ENCODE measurements around the gene HMGB2. TPM values are rescaled to one million over a fixed set of nuclear protein-coding genes. Genes with fewer than 3 reads are reported as not detected.

The HMGB2 gene
- total RNA-seq, 4 donors from 2014 or later = 9.4 to 34.9 (median 29.1) TPM

- in situ Hi-C loops (cut with MboI; ENCODE audit: low pct_ligation_motif_present in 1 of 4, low pct_unique_long_range_greater_than_20kb in 1 of 4, low sequenced_read_pairs in 3 of 4) = loop anchor here in 3 of 4 donors (5.0 to 10.0 kb wide), 2 partner anchors 97 to 99 kb away; no protein-coding TSS in a partner anchor
- H3K27ac ChIP-seq = no peak overlapping the region
- no peak for DNase-seq
Measured at GRCh38 chr4:173318240-173318639, 15.9 kb downstream of the HMGB2 start.

DNA sequence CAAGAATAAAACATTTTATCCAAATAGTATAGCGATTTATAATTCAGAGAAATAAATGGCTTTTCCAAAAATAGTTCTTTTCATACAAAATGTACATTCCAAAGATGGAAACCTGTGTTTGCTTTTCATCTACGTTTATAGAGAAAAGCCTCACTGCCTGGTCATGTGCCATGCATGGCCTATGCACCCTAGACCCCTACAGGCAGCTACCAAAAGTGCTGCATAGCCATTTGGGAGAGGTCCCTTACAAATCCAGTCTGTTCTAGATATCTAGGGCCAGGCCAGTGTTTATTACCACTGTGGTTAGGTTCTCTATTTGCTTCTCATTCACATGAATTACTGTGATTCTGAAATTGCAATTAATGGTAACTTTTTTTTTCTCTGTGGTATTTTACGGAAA lies 17.2 kb downstream of the HMGB2 start:
- no peak for TF ChIP-seq EP300 (IDR thresholded peaks at IDR 0.05; ENCODE audit: low read depth)
- TF ChIP-seq POLR2A (IDR thresholded peaks at IDR 0.05) = no peak
- no peak for TF ChIP-seq POLR2AphosphoS5 (IDR thresholded peaks at IDR 0.05)
- no peak for TF ChIP-seq CTCF (IDR thresholded peaks at IDR 0.05)
- Histone ChIP-seq H3K27ac (no peak overlapping the region), H3K4me3 (no peak overlapping the region), H3K27me3 (no peaks in the 10 kb centered on the region), H3K36me3 (peaks cover 0 to 8% (median 0%) of the 10 kb centered on the region in 4 donors), H3K9me3 (no peaks in the 10 kb centered on the region), H3K4me1 (no peaks in the 10 kb centered on the region)
- DNase-seq = no peak
- intact Hi-C loops (cut with DNase I; ENCODE audit: low total_unique reads) = loop anchor here (5.0 kb wide), 1 partner anchor 100 kb away; no protein-coding TSS in a partner anchor
- 81 to 89% methylated on average over 3 of the region's 3 CpGs for WGBS, 2 donors (ENCODE audit: low coverage in 1 of 2)
- in situ Hi-C loops (cut with MboI; ENCODE audit: low pct_ligation_motif_present in 1 of 4, low pct_unique_long_range_greater_than_20kb in 1 of 4, low sequenced_read_pairs in 3 of 4) = loop anchor here in 3 of 4 donors (5.0 to 10.0 kb wide), 2 partner anchors 98 to 100 kb away; no protein-coding TSS in a partner anchor

More at GRCh38 chr4:173318240-173318639, 15.9 kb downstream of the HMGB2 start:
- H3K27me3 ChIP-seq = no peaks in the 10 kb centered on the region
- no peaks in the 10 kb centered on the region for H3K9me3 ChIP-seq
- H3K4me1 ChIP-seq = no peaks in the 10 kb centered on the region
- intact Hi-C loops (cut with DNase I; ENCODE audit: low total_unique reads) = loop anchor here (5.0 kb wide), 1 partner anchor 99 kb away; no protein-coding TSS in a partner anchor
- H3K36me3 ChIP-seq = peaks cover 0 to 16% (median 0%) of the 10 kb centered on the region in 4 donors
- no peak overlapping the region for H3K4me3 ChIP-seq
- TF ChIP-seq CTCF (IDR thresholded peaks at IDR 0.05) (no peak), EP300 (IDR thresholded peaks at IDR 0.05; ENCODE audit: low read depth) (no peak), POLR2A (IDR thresholded peaks at IDR 0.05) (no peak), POLR2AphosphoS5 (IDR thresholded peaks at IDR 0.05) (no peak)

DNA sequence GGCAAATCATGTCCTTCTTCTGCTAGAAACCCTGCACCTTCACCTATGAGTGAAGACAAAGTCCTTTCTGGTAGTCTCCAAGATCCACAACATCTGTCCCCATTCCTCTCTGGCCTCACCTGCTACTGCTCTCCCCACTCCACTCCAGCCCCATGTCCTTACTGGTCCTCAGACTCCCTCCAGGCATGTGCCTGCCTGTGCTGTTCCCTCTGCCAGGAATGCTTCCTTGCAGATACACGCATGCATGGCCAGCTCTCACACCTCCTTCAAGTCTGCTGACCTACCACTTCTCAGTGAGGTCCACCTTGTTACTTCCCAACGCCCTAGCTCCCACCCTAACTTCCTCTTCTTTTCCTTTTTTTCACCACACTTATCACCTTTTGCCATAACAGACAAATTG lies 18.1 kb downstream of the HMGB2 start:
- in situ Hi-C loops (cut with MboI; ENCODE audit: low pct_ligation_motif_present in 1 of 4, low pct_unique_long_range_greater_than_20kb in 1 of 4, low sequenced_read_pairs in 3 of 4) (loop anchor here in 3 of 4 donors (5.0 to 10.0 kb wide), 2 partner anchors 99 to 101 kb away; no protein-coding TSS in a partner anchor), intact Hi-C loops (cut with DNase I; ENCODE audit: low total_unique reads) (loop anchor here (5.0 kb wide), 1 partner anchor 101 kb away; no protein-coding TSS in a partner anchor)
- TF ChIP-seq POLR2A (IDR thresholded peaks at IDR 0.05) (no peak), EP300 (IDR thresholded peaks at IDR 0.05; ENCODE audit: low read depth) (no peak), POLR2AphosphoS5 (IDR thresholded peaks at IDR 0.05) (no peak), CTCF (IDR thresholded peaks at IDR 0.05) (no peak)
- H3K36me3 ChIP-seq = peaks cover 0 to 4% (median 0%) of the 10 kb centered on the region in 4 donors
- H3K4me1 ChIP-seq = no peaks in the 10 kb centered on the region
- H3K27ac ChIP-seq = no peak overlapping the region
- no peak for DNase-seq
- H3K9me3 ChIP-seq = no peaks in the 10 kb centered on the region
- WGBS, 2 donors (ENCODE audit: low coverage in 1 of 2) = 60 to 93% methylated on average over 1 to 2 of the region's 2 CpGs
- no peak overlapping the region for H3K4me3 ChIP-seq
- no peaks in the 10 kb centered on the region for H3K27me3 ChIP-seq

DNA sequence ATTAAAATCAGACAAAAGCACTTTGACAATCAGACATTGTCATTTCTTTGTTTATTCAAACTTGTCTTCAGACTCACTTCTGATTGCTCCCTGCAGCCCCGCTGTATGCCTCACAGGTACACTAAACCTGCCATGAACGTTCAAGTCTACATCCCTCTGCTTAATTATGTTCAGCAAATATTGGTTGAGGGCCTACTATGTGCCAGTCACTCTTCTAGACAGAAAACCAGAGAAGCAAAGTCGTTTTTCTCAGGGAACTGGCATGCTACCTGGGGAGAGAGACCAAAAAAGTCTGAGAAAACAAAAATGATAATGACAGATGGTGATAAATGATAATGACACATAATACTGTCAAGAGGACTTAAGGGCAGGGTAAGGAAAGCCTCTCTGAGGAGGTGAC lies 19.4 kb downstream of the HMGB2 start:
- H3K4me1 ChIP-seq = no peaks in the 10 kb centered on the region
- DNase-seq = no peak
- 85 to 90% methylated on average over 3 of the region's 3 CpGs for WGBS, 2 donors (ENCODE audit: low coverage in 1 of 2)
- in situ Hi-C loops (cut with MboI; ENCODE audit: low pct_ligation_motif_present in 1 of 4, low pct_unique_long_range_greater_than_20kb in 1 of 4, low sequenced_read_pairs in 3 of 4) (loop anchor here (5.0 to 10.0 kb wide), 3 partner anchors 93 to 103 kb away; no protein-coding TSS in a partner anchor), intact Hi-C loops (cut with DNase I; ENCODE audit: low total_unique reads) (loop anchor here (5.0 kb wide), 1 partner anchor 103 kb away; no protein-coding TSS in a partner anchor)
- H3K36me3 ChIP-seq = peaks cover 0 to 4% (median 0%) of the 10 kb centered on the region in 4 donors
- no peak overlapping the region for H3K4me3 ChIP-seq
- H3K27ac ChIP-seq = no peak overlapping the region
- H3K9me3 ChIP-seq = no peaks in the 10 kb centered on the region
- TF ChIP-seq EP300 (IDR thresholded peaks at IDR 0.05; ENCODE audit: low read depth) (no peak), POLR2AphosphoS5 (IDR thresholded peaks at IDR 0.05) (no peak), CTCF (IDR thresholded peaks at IDR 0.05) (no peak), POLR2A (IDR thresholded peaks at IDR 0.05) (no peak)
- no peaks in the 10 kb centered on the region for H3K27me3 ChIP-seq

Measured in transverse colon (tissue), 4 donors.